GM08714 (cell line): ENCODE data around the gene UBQLN1.
"Not testable (repeated sequence)": the region's sequence is repeated elsewhere in the genome, so short reads cannot be mapped to it uniquely, and the experiment has no call there.

Experiments used
- H3K4me3 ChIP-seq: fragments of 200-500 bp; sonication (Bioruptor generic); 2 replicates; pipeline ENCODE4 v1.5.1; 2014; ENCODE audit warnings: mild to moderate bottlenecking, low read length, inconsistent platforms
- ZNF274 ChIP-seq: IDR thresholded peaks from 2 replicates; pipeline ENCODE4 v1.6.1; 2012; ENCODE audit warnings: mild to moderate bottlenecking, low read depth, low read length

Gene UBQLN1

DNA sequence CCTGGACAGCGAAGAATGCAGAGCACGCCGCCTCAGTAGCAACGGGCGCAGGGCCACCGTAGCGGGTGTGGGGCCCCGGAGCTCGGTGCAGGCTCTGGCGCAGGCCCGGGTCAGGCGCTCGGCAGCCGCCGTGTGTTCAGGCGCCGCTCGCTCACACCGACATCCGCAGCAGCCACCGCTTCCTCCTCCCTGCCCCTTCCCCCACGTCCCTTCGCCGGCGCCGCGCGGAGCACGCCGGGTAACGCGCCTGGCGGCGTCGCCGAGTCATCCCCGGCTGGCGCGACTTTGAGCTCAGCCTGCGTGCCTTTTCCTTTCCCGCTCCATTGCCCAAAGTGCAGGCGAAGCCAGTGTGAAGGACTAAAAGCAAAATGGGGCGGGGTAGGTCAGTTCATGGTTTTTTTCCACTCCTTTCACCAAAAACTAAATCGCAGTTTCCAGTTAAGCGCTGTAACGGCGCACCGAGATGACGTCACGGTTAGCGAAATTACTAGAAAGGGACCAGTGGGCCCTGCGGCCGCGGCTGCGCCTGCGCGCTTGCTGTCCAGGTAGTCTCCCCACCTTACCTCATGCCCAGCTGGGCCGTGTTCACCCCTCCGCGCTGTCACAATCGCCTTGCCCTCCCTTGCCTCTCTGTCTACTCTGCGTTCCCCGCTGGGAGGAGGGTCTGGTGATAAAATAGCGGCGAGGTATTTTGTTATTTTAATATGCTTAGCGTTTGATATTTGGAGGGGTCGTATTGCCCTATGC, at the start of gene UBQLN1:
TSS of gene UBQLN1 (minus strand) at position 191 of the 747 bp plus-strand sequence. CDS start 279 bp downstream, outside the sequence.
- peak within 1 kb of the TSS; percentile 82 for H3K4me3 ChIP-seq
- no peak for TF ChIP-seq ZNF274

DNA sequence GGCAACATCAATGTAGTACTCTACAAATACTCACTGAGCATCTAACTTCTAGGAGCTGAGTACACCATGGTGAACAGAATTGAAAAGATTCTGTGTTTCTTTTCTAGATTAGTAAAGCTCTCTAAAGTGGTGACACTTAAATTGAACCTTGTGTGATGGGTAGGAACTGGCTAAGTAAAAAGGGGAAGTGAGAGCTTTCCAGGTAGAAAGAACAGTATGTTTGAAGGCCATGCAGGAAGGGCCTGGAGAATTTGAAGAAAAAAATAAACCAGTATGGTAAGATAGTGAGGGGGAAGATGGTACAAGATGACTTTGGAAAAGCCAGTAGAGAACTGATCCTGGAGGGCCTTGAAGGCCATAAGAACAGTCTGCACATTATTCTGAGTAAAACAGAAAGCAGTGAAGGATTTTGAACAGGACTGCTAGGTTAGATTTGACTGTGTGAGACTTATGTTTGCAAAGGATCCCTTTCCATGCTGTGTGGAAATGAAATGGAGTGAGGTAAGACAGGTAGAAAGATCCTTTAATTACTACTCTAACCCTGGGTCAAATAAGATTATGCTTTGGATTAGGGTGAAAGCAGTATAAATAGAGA, 46.7 kb upstream of the UBQLN1 start:
- TF ChIP-seq ZNF274 = no peak
- no peak overlapping the region for H3K4me3 ChIP-seq

DNA sequence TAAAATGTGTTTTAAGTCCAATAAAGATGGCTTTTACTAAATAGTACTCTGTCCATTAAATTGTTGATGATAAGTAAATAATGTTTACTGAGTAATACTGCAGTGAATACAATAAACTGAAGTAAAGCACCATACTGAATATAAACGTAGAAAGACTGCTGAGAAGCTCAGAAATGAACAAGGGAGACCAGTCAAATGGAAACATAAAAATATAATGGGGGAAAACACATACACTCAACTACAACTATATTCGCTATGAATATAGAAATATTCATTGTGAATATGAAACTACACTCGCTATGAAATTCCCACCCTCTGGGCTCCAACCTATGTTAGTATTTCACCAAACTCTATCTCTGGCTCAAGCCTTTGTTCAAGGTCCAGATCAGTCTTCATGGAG, 41.9 kb upstream of the UBQLN1 start:
- no peak for TF ChIP-seq ZNF274
- H3K4me3 ChIP-seq = no peak overlapping the region

DNA sequence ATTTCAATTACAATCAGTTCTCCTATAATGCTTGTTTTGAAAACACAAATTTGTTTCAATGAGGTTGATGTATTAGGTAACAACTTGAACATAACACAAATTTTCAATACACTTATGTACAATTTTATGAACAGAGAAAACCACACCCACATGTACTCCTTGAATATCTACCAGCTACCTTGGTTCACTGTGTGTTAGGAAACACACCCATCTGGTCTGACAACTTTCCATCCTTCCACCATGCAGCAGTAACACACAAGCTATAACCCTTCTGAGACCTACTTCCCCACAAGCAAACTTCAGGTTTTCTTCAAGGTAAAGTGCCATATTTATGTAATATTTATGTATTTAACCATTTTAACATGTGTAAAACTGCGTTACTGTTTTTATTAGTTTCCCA, 36.4 kb upstream of the UBQLN1 start:
- H3K4me3 ChIP-seq = no peak overlapping the region
- no peak for TF ChIP-seq ZNF274

DNA sequence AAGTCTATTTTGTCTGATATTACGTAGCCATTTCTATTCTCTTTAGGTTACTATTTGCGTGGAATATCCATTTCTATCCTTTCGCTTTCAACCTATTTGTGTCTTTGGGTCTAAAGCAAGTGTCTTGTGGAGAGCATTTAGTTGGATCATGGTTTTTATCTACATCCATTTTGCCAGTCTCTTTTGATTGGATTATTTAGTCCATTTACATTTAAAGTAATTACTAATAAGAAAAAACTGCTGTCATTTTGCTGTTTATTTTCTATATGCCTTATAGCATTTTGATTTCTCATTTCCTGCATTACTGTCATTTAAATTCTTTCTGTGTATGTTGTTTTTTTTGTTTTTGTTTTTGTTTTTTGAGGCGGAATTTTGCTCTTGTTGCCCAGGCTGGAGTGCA, 26.0 kb upstream of the UBQLN1 start:
- TF ChIP-seq ZNF274 = no peak
- no peak overlapping the region for H3K4me3 ChIP-seq

DNA sequence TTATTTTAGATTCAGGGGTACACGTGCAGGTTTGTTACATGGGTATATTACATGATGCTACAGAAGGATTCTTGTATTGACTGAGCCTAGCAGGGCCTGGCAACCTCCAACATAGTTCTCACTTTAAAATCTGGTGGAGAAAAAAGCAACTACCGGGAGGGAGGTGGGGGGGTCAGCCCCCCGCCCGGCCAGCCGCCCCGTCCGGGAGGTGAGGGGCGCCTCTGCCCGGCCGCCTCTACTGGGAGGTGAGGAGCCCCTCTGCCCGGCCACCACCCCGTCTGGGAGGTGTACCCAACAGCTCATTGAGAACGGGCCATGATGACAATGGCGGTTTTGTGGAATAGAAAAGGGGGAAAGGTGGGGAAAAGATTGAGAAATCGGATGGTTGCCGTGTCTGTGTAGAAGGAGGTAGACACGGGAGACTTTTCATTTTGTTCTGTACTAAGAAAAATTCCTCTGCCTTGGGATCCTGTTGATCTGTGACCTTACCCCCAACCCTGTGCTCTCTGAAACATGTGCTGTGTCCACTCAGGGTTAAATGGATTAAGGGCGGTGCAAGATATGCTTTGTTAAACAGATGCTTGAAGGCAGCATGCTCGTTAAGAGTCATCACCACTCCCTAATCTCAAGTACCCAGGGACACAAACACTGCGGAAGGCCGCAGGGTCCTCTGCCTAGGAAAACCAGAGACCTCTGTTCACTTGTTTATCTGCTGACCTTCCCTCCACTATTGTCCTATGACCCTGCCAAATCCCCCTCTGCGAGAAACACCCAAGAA, 21.0 kb upstream of the UBQLN1 start:
- H3K4me3 ChIP-seq = not testable (repeated sequence)

DNA sequence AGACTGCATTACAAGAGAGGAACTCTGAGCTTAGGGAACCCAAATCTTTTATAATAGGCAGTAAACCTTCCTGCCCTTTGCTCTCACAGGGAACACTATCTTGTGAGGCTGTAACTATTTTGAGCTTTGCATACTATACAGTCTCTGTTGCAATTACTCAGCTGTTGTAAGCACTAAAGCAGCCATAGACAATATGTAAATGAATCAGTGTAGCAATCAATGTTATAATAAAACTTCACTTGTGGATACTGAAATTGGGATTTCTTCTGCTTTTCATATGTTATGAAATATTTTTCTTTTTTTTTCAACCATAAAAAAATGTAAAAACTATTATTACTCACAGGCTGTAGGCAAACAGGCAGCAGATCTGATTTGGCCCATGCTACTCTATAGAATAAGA, 16.7 kb upstream of the UBQLN1 start:
- TF ChIP-seq ZNF274 = no peak
- no peak overlapping the region for H3K4me3 ChIP-seq

DNA sequence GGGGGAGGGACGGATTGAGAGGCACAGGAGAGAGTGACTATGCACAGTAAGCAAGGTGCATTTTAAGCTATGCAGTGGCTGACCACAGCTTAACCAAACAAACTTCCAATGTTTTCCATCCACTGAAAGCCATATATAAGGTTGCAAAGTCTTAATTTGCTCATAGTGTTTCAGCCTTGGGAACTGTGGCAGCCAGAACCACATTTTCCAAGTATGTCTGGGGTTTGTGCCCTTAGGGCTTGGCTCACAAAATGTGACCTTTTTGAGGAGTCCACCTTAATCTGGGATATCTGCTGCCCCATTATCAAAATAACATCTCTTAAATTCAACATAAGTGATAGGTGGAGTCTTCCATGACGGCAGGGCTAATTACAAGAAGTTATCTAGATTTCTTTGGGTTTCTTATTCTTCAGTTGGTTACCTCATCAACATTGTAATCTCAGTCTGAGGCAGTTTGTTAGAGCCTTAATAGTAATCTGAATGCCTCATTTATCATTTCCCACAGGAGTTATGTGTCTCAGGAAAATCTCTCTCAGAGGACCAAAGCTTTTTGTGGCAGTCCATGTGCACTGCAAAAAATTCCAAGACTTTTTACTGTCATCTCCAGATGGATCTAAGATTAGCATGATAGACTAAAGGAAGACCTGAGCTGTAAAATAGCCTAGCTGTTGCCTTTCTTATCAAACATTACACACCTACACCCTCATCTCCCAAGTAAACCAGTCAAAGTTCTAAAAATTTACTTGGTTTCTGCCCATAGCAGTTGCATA, 15.2 kb upstream of the UBQLN1 start:
- H3K4me3 ChIP-seq = no peak overlapping the region
- TF ChIP-seq ZNF274 = no peak

DNA sequence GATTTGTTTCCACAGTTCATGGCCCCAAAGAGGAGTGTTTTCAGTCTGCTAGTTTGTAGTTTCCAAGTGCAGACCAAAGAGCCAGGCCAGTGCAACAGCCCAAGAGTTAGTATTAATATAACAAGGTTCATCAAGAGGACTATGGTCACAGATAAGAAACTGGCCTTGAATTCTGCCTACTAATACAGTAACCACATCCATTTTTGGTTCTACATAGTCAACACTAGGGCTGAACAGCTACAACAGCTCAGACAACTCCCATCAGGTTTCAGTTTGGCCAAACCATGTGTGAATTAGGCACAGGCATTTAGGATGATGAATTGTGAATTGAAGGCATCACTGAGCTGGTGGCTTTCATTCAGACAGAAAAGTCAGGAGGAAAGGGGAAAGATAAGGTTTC, 13.8 kb upstream of the UBQLN1 start:
- TF ChIP-seq ZNF274 = no peak
- no peak overlapping the region for H3K4me3 ChIP-seq

DNA sequence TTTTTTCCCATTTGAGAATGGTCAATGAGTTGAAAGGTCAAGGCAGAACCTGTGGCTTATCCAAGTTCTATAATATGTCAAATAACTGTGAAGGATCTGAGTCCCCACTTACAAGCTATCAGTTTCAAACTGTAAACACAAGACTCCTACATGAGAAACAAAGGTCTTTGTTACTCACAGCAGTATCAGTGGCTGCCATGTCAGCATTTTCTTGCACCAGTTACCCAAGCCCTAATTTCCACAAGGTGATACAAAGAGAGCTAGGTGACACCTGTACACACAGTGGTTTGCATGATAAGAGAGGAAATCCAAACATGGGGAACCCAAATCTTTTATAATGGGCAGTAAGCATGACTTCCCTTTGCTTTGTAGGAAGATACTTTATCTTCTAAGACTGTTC, 8.0 kb upstream of the UBQLN1 start:
- H3K4me3 ChIP-seq = no peak overlapping the region
- no peak for TF ChIP-seq ZNF274

DNA sequence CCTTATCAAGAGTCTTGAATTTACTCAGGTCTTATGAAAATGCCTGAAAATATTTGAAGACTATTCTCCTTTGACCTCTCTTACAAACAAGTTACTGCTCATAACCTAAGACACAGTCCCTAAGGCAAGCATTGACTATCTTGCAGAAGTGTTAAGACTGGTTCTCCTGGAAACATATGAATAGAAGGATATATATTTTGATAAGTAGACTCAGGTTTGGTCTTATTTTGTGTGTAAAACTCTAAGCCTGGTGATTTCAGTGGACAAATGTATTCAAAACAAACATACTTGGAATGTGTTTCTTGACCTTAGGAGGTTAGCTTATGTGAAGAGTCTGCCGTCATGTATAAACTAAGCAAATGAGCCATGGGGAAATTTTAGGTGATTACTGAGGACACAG, 7.5 kb upstream of the UBQLN1 start:
- H3K4me3 ChIP-seq = no peak overlapping the region
- no peak for TF ChIP-seq ZNF274

DNA sequence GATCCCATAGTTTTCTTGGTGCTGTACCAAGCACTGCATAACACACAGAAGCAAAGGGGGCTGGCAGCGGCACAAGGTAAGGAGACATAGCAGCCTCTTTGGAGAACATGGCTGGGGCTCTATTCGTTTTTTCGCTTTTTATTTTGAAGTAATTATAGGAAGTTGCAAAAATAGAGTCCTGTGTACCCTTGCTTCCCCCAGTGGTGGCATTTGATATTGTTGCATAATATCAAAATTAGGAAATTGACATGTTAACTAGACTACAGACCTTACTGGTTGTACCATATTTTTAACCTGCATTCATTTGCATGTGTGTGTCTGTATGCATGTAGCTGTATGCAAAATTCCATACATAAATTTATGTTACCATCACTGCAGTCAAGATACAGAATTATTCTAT, 6.6 kb upstream of the UBQLN1 start:
- no peak overlapping the region for H3K4me3 ChIP-seq
- no peak for TF ChIP-seq ZNF274

DNA sequence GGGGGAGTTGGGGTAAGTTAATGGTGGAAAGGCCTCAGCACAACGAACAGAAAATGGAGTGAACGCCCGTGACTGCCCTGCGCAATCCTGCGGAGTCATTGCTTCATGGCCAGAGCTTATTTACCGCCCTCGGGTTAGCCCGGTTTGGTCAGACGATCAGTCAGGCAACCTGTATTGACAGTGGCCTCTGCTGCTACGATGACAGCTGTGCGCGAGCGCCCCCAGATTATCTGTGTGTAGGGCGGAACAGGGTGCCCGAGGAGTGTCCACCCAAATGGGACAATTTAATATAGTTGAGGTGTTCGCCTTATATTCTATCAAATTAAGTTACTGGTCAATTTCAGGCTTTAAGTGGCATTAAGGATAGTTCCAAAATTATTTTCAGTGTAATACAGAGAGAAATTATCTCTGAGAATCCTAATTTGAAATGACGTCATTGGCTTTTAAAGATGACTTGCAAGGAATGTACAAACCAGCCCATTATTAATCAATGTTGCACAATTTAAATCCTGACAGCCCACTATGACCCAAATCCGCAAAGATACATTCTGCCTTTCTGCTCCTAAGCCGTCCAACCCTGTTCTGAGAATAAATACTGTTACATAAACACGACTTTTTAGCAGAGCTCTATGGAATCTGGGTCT, 879 bp upstream of the UBQLN1 start:
- peak overlapping the region; percentile 82 for H3K4me3 ChIP-seq
- TF ChIP-seq ZNF274 = no peak

DNA sequence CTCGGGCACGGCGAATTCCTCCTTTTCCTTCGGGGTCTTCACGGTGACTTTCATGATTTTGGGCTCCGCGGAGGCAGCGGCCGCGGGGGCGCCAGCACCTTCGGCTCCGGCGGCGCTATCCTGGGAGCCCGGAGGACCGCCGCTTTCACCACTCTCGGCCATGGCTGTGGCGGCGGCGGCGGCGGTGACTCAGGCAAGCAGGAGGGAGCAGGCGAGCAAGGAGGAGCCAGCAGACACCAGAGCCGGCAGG, 315 bp downstream of the UBQLN1 start:
- TF ChIP-seq ZNF274 = no peak
- H3K4me3 ChIP-seq = peak overlapping the region; percentile 82
